ENCODE measurements around the gene ZNF608. TPM values are rescaled to one million over a fixed set of nuclear protein-coding genes. Genes with fewer than 3 reads are reported as not detected.

ZNF608 gene
- total and polyA plus RNA-seq, 11 donors, result 3.3 to 26.7 (median 10.1) TPM

GRCh38 chr5:124772457-124773200 is 26.2 kb upstream of the ZNF608 start:
- ATAC-seq, result no peak
- H3K4me3 ChIP-seq, result no peak overlapping the region
- peaks cover 0 to 8% (median 0%) of the 10 kb centered on the region in 12 donors for H3K4me1 ChIP-seq
- H3K9me3 ChIP-seq, result no peaks in the 10 kb centered on the region
- DNase-seq, result no peak
- H3K36me3 ChIP-seq, result no peaks in the 10 kb centered on the region
- no peak overlapping the region for H3K27ac ChIP-seq
- no peaks in the 10 kb centered on the region for H3K27me3 ChIP-seq
- 91 to 95% (median 93%) methylated on average over 1 of the region's 1 CpG for WGBS, 4 donors
- intact Hi-C loops (cut with DNase I), result no loop called here
- TF ChIP-seq POLR2A (IDR thresholded peaks at IDR 0.05) (no peak), CTCF (IDR thresholded peaks at IDR 0.05) (no peak)

- Histone ChIP-seq H3K4me3 (no peak overlapping the region), H3K27me3 (no peaks in the 10 kb centered on the region), H3K36me3 (no peaks in the 10 kb centered on the region), H3K4me1 (peaks cover 0 to 8% (median 0%) of the 10 kb centered on the region in 12 donors), H3K27ac (no peak overlapping the region), H3K9me3 (no peaks in the 10 kb centered on the region)
- ATAC-seq (no peak), DNase-seq (no peak)
- no peak for TF ChIP-seq CTCF (IDR thresholded peaks at IDR 0.05)
- TF ChIP-seq POLR2A (IDR thresholded peaks at IDR 0.05), result no peak
- intact Hi-C loops (cut with DNase I), result no loop called here
- 95 to 99% (median 97%) methylated on average over 3 of the region's 3 CpGs for WGBS, 4 donors
These were observed 25.3 kb upstream of the ZNF608 start for GRCh38 chr5:124771761-124772160.

- Histone ChIP-seq H3K9me3 (no peaks in the 10 kb centered on the region), H3K4me3 (no peak overlapping the region), H3K4me1 (peaks cover 0 to 5% (median 0%) of the 10 kb centered on the region in 12 donors), H3K27me3 (no peaks in the 10 kb centered on the region), H3K36me3 (no peaks in the 10 kb centered on the region), H3K27ac (no peak overlapping the region)
- TF ChIP-seq CTCF (IDR thresholded peaks at IDR 0.05), result no peak
- no peak for TF ChIP-seq POLR2A (IDR thresholded peaks at IDR 0.05)
- no peak for ATAC-seq
- intact Hi-C loops (cut with DNase I), result loop anchor here in 1 of 10 donors (5.0 kb wide), 1 partner anchor 948 kb away; no protein-coding TSS in a partner anchor
- 32 to 50% (median 39%) methylated on average over 3 of the region's 3 CpGs for WGBS, 4 donors
- DNase-seq, result no peak
These were observed 18.7 kb upstream of the ZNF608 start for GRCh38 chr5:124764992-124765611.

GRCh38 chr5:124764585-124764984 is 18.1 kb upstream of the ZNF608 start:
- ATAC-seq, result no peak
- peaks cover 0 to 5% (median 0%) of the 10 kb centered on the region in 12 donors for H3K4me1 ChIP-seq
- H3K27me3 ChIP-seq, result no peaks in the 10 kb centered on the region
- H3K27ac ChIP-seq, result no peak overlapping the region
- WGBS, 4 donors, result 96 to 99% (median 98%) methylated on average over 1 of the region's 1 CpG
- intact Hi-C loops (cut with DNase I), result no loop called here
- TF ChIP-seq CTCF (IDR thresholded peaks at IDR 0.05) (no peak), POLR2A (IDR thresholded peaks at IDR 0.05) (no peak)
- no peak overlapping the region for H3K4me3 ChIP-seq
- no peaks in the 10 kb centered on the region for H3K36me3 ChIP-seq
- no peak for DNase-seq
- no peaks in the 10 kb centered on the region for H3K9me3 ChIP-seq
